Measurements from ENCODE around the gene TAL2.

The TAL2 gene

DNA sequence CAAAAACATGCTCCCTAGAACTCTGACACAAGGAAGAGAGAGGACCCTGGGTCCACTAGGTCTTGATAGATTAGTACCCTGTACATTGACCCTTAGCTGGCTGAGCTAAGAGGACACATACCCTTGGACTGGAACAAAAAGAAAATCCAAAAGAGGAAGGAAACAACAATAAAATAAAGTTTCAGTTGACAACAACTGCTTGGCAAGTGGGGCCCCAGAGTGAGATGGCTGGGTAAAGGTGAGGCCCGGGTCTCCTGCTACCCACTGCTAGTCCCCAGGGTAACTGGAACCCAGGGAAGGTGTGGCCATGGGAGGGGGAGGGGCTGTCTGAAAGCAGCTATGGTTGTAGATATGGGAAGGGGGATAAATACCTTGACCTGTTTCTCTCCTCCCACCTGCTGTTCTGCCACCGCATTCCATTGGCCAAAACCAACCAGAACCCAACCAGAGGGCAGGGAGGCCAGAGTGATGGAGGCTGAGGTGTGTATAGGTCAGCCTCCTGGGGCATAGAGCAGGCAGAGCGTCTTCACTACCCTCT, 11.7 kb downstream of the TAL2 start:
- H3K9me3 ChIP-seq (ENCODE audit: control insufficient read depth, low read length): no peaks in the 10 kb centered on the region
- 50 to 78% methylated on average over 1 of the region's 3 CpGs for WGBS, 2 experiments (ENCODE audit: insufficient coverage in 2 of 2)
- no peaks in the 10 kb centered on the region for H3K36me3 ChIP-seq (ENCODE audit: control insufficient read depth, insufficient read depth, low read length)
- no peak overlapping the region for H3K4me3 ChIP-seq (ENCODE audit: extremely low read depth, insufficient read depth, low read length, poor library complexity, severe bottlenecking)
- no peaks in the 10 kb centered on the region for H3K4me1 ChIP-seq (ENCODE audit: control insufficient read depth, insufficient read depth, low read length, poor library complexity, severe bottlenecking)
- H3K27ac ChIP-seq (ENCODE audit: low read depth, low read length, severe bottlenecking): no peak overlapping the region

DNA sequence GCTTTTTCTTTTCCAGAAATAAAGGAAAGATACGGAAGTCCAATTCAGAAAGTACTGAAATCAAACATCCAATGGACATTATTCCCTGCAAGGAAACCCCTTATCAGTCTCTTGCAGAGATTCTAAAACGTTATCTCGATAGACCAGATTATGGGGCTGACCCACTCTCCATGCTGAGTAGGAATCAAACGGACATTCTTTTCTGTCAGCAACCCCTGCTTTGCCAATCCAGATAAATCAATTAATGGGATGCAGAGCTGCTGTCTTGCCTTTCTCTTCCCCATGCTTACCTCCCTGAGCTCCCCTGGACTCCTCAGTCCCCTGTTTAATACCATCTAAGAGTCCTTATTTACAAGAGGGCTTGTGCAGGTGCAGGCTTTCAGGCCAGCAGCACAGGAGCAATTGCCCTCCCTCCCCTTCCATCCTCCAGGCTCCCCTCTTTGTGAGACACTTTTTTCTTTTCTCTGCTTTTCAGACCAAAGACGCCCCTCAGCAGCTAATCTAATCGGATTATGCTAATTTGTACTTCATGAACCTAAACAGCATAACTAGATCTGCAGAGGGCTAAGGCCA, 14.2 kb downstream of the TAL2 start:
- WGBS, 2 experiments (ENCODE audit: insufficient coverage in 2 of 2): 77 to 84% methylated on average over 4 to 6 of the region's 6 CpGs
- Histone ChIP-seq H3K36me3 (ENCODE audit: control insufficient read depth, insufficient read depth, low read length) (no peaks in the 10 kb centered on the region), H3K4me3 (ENCODE audit: extremely low read depth, insufficient read depth, low read length, poor library complexity, severe bottlenecking) (no peak overlapping the region), H3K9me3 (ENCODE audit: control insufficient read depth, low read length) (no peaks in the 10 kb centered on the region), H3K27ac (ENCODE audit: low read depth, low read length, severe bottlenecking) (no peak overlapping the region), H3K4me1 (ENCODE audit: control insufficient read depth, insufficient read depth, low read length, poor library complexity, severe bottlenecking) (peaks cover 8% of the 10 kb centered on the region)

DNA sequence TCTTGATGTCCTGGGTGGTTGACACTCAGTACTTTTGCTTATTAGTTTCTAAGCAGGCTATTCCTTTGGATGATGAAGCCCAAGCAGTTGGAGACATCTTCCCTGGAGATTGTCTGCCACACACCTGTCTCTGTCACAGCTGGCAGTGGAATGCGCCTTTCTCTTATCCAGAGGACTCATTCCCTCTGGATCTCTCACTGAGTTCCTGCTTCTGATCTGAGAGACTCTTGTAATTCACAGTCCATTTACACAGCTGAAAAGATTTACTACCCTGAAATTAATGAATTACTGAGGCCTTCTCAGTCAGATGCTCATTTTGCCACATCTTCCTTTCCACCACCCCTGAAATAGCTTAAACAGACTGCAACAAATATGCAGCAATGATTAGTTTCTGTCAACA, 15.9 kb downstream of the TAL2 start:
- Histone ChIP-seq H3K4me3 (ENCODE audit: extremely low read depth, insufficient read depth, low read length, poor library complexity, severe bottlenecking) (no peak overlapping the region), H3K27ac (ENCODE audit: low read depth, low read length, severe bottlenecking) (no peak overlapping the region), H3K36me3 (ENCODE audit: control insufficient read depth, insufficient read depth, low read length) (no peaks in the 10 kb centered on the region), H3K9me3 (ENCODE audit: control insufficient read depth, low read length) (no peaks in the 10 kb centered on the region), H3K4me1 (ENCODE audit: control insufficient read depth, insufficient read depth, low read length, poor library complexity, severe bottlenecking) (peaks cover 8% of the 10 kb centered on the region)
- 78% methylated on average over 1 of the region's 1 CpG for WGBS, 2 experiments (ENCODE audit: insufficient coverage in 2 of 2)

DNA sequence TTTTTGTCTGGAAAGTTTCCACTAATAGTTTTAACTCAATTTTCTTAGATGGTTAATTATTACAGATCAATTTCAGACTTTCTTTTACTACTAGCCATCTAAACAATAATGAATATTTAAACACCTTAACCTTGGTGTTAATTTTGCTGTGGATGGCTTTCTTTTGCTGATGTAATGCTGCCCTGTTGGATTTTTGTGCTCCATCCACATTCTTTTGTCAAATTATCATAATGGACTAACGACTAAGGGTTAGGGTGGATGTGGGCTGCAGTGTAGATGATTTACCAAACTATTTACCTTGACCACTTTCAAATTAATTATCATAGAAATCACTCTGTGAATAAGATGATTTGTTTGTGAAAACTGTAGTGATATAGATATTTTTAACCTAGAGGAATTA, 16.5 kb downstream of the TAL2 start:
- H3K4me1 ChIP-seq (ENCODE audit: control insufficient read depth, insufficient read depth, low read length, poor library complexity, severe bottlenecking): peaks cover 8% of the 10 kb centered on the region
- H3K9me3 ChIP-seq (ENCODE audit: control insufficient read depth, low read length): no peaks in the 10 kb centered on the region
- no peak overlapping the region for H3K27ac ChIP-seq (ENCODE audit: low read depth, low read length, severe bottlenecking)
- H3K36me3 ChIP-seq (ENCODE audit: control insufficient read depth, insufficient read depth, low read length): no peaks in the 10 kb centered on the region
- WGBS, 2 experiments (ENCODE audit: insufficient coverage in 2 of 2): no CpG with 5 or more reads among the region's 1 CpG
- no peak overlapping the region for H3K4me3 ChIP-seq (ENCODE audit: extremely low read depth, insufficient read depth, low read length, poor library complexity, severe bottlenecking)

DNA sequence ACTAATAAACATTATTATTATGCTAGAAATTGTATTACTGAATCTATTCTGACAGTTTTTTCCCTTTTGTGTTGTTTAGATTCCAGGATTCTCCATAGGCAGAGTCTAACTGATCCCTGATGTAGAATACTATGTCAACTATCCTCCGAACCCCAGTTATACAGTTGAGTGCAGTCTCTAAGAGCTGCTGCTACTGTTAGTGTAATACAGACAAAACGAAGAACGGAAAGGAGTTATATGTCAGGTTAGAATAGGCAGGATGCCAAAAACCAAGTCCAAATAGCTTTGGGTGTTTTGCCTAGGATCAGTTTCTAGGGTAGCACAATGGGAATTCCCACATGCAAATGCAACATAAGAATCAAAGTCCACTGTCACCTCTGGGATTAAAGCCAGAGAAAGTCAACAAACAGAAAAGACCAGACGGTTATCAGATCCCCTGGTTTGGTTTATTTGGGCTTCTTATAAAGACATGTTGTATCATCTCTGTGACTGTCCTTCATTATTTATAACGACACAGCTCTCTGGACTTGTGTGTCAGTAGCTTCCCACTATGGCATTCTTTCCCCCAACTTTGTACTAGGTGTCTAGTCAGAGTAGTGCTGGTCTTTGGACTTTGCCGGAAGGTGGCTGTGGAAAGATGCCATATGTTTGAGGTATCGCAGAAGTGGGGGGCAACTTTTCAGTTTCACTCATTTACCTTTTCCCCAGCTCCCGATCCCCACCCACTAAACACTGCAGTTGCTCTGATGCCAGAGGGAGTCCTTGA, 17.2 kb downstream of the TAL2 start:
- Histone ChIP-seq H3K36me3 (ENCODE audit: control insufficient read depth, insufficient read depth, low read length) (no peaks in the 10 kb centered on the region), H3K4me3 (ENCODE audit: extremely low read depth, insufficient read depth, low read length, poor library complexity, severe bottlenecking) (no peak overlapping the region)
- 94 to 100% methylated on average over 3 to 7 of the region's 8 CpGs for WGBS, 2 experiments (ENCODE audit: insufficient coverage in 2 of 2)

DNA sequence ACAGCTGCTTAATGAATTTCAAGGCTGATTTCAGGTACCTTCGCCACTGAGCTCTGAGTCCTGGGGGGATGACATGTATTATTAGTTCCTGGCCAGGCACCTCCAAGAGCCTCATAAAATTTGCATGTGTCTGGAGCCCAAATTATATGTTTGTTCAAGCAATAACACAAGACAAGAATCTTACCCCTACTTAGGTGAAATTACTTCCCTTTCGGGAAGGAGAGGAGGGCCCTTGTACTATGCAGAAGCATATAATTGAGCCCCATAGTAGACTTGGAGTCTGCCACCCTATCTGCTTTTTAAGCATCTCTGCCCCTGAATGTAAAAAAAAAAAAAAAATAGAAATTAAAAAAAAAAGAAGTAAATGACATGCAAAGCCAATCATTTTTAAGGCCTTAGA, 19.1 kb downstream of the TAL2 start:
- Histone ChIP-seq H3K27ac (ENCODE audit: low read depth, low read length, severe bottlenecking) (no peak overlapping the region), H3K4me1 (ENCODE audit: control insufficient read depth, insufficient read depth, low read length, poor library complexity, severe bottlenecking) (peaks cover 8% of the 10 kb centered on the region), H3K9me3 (ENCODE audit: control insufficient read depth, low read length) (no peaks in the 10 kb centered on the region), H3K36me3 (ENCODE audit: control insufficient read depth, insufficient read depth, low read length) (no peaks in the 10 kb centered on the region), H3K4me3 (ENCODE audit: extremely low read depth, insufficient read depth, low read length, poor library complexity, severe bottlenecking) (no peak overlapping the region)
- 100% methylated on average over 1 of the region's 2 CpGs; no CpG with 5 or more reads in 1 of the 2 experiments for WGBS, 2 experiments (ENCODE audit: insufficient coverage in 2 of 2)

More for the DNA sequence above, 17.2 kb downstream of the TAL2 start:
- Histone ChIP-seq H3K4me1 (ENCODE audit: control insufficient read depth, insufficient read depth, low read length, poor library complexity, severe bottlenecking) (peaks cover 8% of the 10 kb centered on the region), H3K27ac (ENCODE audit: low read depth, low read length, severe bottlenecking) (no peak overlapping the region), H3K9me3 (ENCODE audit: control insufficient read depth, low read length) (no peaks in the 10 kb centered on the region)

DNA sequence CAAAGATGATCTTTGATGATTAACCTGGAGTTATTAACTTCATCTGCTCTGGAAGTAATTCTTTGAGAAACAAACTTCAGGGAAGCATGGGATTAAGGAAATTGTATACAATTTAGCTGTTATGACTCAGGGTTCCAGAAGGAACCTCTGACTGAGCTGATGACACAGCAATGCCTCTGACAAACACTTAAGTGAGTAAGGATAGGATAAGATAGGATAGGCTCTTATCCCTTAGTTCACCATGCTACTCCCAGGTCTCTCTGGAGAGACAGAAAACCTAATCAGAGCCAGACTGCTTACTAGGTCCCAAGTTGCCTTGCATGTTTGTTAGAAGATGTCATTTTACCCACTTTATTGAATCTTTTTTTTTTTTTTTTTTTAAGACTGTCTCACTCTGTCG, 19.5 kb downstream of the TAL2 start:
- peaks cover 8% of the 10 kb centered on the region for H3K4me1 ChIP-seq (ENCODE audit: control insufficient read depth, insufficient read depth, low read length, poor library complexity, severe bottlenecking)
- H3K36me3 ChIP-seq (ENCODE audit: control insufficient read depth, insufficient read depth, low read length): no peaks in the 10 kb centered on the region
- H3K4me3 ChIP-seq (ENCODE audit: extremely low read depth, insufficient read depth, low read length, poor library complexity, severe bottlenecking): no peak overlapping the region
- H3K9me3 ChIP-seq (ENCODE audit: control insufficient read depth, low read length): no peaks in the 10 kb centered on the region
- no peak overlapping the region for H3K27ac ChIP-seq (ENCODE audit: low read depth, low read length, severe bottlenecking)
- no CpG with 5 or more reads among the region's 1 CpG for WGBS, 2 experiments (ENCODE audit: insufficient coverage in 2 of 2)

DNA sequence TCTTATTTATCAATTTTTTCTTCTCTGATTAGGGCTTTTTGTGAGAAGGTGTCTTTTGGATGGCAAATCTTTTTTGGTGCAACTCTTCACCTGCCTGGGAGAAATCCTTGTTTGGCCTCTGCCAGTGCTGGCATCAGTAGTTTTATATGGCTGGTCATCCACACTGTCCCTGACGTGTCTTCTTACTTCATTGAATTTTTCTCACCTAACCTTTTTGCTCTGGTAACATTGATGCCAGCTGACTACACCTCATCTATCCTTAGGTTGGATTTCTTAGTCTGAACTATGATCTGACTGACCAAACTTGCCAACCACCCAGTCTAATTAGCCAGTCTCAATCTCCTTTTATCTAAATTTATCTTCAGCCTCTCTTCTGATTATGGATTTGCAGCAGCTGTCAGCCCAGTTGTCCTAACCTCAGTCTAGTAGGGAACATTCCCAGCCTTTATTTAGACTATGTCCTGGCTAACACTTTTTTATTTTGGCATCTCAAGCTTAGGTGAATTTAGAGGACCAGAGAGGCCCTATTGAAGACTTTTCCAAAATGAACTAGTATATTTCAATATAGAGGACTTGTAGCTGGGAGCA, 21.5 kb downstream of the TAL2 start:
- no peaks in the 10 kb centered on the region for H3K9me3 ChIP-seq (ENCODE audit: control insufficient read depth, low read length)
- H3K27ac ChIP-seq (ENCODE audit: low read depth, low read length, severe bottlenecking): no peak overlapping the region
- peaks cover 8% of the 10 kb centered on the region for H3K4me1 ChIP-seq (ENCODE audit: control insufficient read depth, insufficient read depth, low read length, poor library complexity, severe bottlenecking)
- no peak overlapping the region for H3K4me3 ChIP-seq (ENCODE audit: extremely low read depth, insufficient read depth, low read length, poor library complexity, severe bottlenecking)
- WGBS, 2 experiments (ENCODE audit: insufficient coverage in 2 of 2): 83 to 100% methylated on average over 1 of the region's 1 CpG
- H3K36me3 ChIP-seq (ENCODE audit: control insufficient read depth, insufficient read depth, low read length): no peaks in the 10 kb centered on the region

DNA sequence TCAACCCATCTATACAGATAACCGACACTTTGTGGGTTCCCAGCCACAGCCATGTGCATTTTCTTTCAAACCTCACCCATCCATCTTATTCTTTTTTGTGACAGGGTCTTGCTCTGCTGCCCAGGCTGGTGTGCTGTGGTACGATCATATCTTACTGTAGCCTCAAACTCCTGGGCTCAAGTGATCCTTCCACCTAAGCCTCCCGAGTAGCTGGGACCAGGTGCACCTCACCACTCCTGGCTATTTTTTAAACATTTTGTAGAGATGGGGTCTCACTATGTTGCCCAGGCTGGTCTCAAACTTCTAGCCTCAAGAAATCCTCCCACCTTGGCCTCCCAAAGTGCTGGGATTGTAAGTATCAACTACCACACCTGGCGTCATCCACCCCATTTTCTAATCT, 24.7 kb downstream of the TAL2 start:
- 89 to 100% methylated on average over 2 to 4 of the region's 4 CpGs for WGBS, 2 experiments (ENCODE audit: insufficient coverage in 2 of 2)
- Histone ChIP-seq H3K9me3 (ENCODE audit: control insufficient read depth, low read length) (no peaks in the 10 kb centered on the region), H3K27ac (ENCODE audit: low read depth, low read length, severe bottlenecking) (no peak overlapping the region), H3K4me1 (ENCODE audit: control insufficient read depth, insufficient read depth, low read length, poor library complexity, severe bottlenecking) (no peaks in the 10 kb centered on the region), H3K36me3 (ENCODE audit: control insufficient read depth, insufficient read depth, low read length) (no peaks in the 10 kb centered on the region), H3K4me3 (ENCODE audit: extremely low read depth, insufficient read depth, low read length, poor library complexity, severe bottlenecking) (no peak overlapping the region)

DNA sequence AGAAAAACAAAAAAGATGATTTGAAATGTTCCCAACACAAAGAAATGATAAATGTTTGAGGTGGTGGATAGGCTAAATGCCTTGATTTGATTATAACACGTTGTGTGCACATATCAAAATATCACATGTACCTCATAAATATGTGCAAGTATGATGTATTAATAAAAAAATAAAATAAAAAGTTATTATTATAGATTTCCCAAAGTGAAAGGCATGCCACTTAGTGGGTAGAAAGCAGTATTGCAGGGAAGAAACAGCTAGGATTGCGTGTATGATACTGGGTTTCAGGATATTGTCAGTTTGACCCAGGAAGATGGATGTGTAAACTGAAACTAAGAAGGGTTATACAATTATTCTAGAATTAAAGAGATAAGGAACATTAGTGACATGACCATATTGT, 28.5 kb downstream of the TAL2 start:
- Histone ChIP-seq H3K36me3 (ENCODE audit: control insufficient read depth, insufficient read depth, low read length) (no peaks in the 10 kb centered on the region), H3K27ac (ENCODE audit: low read depth, low read length, severe bottlenecking) (no peak overlapping the region), H3K9me3 (ENCODE audit: control insufficient read depth, low read length) (no peaks in the 10 kb centered on the region), H3K4me3 (ENCODE audit: extremely low read depth, insufficient read depth, low read length, poor library complexity, severe bottlenecking) (no peak overlapping the region), H3K4me1 (ENCODE audit: control insufficient read depth, insufficient read depth, low read length, poor library complexity, severe bottlenecking) (no peaks in the 10 kb centered on the region)
- WGBS, 2 experiments (ENCODE audit: insufficient coverage in 2 of 2): 50 to 100% methylated on average over 1 of the region's 2 CpGs
